Tibial nerve (tissue), 4 donors: ENCODE data around the gene KIN.

ENCODE experiments used
- EP300 ChIP-seq, 2 donors: sonication (generic); formaldehyde crosslinking; IDR thresholded peaks; one replicate each; pipeline ENCODE4 v1.6.1; 2017; ENCODE audit warnings: antibody characterized with exemption in 2 of 2, mild to moderate bottlenecking in 1 of 2
- POLR2A ChIP-seq, 2 donors: fragments of 450-650 bp; IDR thresholded peaks; one replicate each; pipeline ENCODE4 v1.6.1; 2017; ENCODE audit warnings: antibody characterized with exemption in 2 of 2, mild to moderate bottlenecking in 2 of 2, moderate library complexity in 2 of 2
- TF ChIP-seq, protein P1 (sequence below), 5 experiments: fragments of 200-600 bp in 3 of 5; fragments of 450-650 bp in 2 of 5; sonication (generic) in 3 of 5; IDR thresholded peaks; one replicate each; pipeline ENCODE4 v1.5.1; 2016 to 2019; ENCODE audit warnings: antibody characterized with exemption in 5 of 5, mild to moderate bottlenecking in 3 of 5, moderate library complexity in 2 of 5

DNA sequence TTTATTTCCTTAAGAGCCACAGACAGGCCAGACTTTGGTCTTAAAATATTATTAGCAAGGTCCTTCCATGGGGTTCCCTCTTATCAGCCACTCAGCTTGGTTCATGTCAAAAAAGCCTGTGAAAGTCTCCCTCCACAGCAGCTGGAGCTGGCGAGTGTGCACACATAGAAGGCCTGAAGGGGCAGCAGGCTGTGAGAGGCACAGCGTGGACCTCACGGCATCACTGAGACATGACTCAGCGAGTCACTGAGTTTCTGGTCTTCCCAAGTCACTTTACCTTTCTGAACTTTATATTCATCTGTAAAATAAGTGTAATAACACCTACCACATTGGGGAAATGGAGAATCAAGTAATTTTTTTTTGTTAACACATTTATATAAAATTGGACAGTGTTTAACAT lies 39.2 kb upstream of the KIN start:
- TF ChIP-seq, protein P1, sequence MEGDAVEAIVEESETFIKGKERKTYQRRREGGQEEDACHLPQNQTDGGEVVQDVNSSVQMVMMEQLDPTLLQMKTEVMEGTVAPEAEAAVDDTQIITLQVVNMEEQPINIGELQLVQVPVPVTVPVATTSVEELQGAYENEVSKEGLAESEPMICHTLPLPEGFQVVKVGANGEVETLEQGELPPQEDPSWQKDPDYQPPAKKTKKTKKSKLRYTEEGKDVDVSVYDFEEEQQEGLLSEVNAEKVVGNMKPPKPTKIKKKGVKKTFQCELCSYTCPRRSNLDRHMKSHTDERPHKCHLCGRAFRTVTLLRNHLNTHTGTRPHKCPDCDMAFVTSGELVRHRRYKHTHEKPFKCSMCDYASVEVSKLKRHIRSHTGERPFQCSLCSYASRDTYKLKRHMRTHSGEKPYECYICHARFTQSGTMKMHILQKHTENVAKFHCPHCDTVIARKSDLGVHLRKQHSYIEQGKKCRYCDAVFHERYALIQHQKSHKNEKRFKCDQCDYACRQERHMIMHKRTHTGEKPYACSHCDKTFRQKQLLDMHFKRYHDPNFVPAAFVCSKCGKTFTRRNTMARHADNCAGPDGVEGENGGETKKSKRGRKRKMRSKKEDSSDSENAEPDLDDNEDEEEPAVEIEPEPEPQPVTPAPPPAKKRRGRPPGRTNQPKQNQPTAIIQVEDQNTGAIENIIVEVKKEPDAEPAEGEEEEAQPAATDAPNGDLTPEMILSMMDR (IDR thresholded peaks at IDR 0.05), result no peak
- no peak for TF ChIP-seq POLR2A (IDR thresholded peaks at IDR 0.05)
- TF ChIP-seq EP300 (IDR thresholded peaks at IDR 0.05), result no peak
